Ovary (tissue), 9 donors: ENCODE measurements around the gene ADARB2. TPM values are rescaled to one million over a fixed set of nuclear protein-coding genes. Genes with fewer than 3 reads are reported as not detected.
"Not testable (repeated sequence)": the region's sequence is repeated elsewhere in the genome, so short reads cannot be mapped to it uniquely, and the experiment has no call there.

Experiments
- DNase-seq, 5 donors: peaks; one replicate each; pipeline ENCODE4 v3.0.0-alpha.2; 2019 to 2020
- H3K27ac ChIP-seq, 2 donors: fragments of 200-600 bp; one replicate each; pipeline versions ENCODE4 v1.5.1 to v1.8.0; 2019 to 2022
- H3K27me3 ChIP-seq: fragments of 200-600 bp; one replicate; pipeline ENCODE4 v1.8.0; 2022
- H3K36me3 ChIP-seq: fragments of 200-600 bp; sonication (generic); one replicate; pipeline ENCODE4 v1.5.1; 2019
- H3K4me1 ChIP-seq: one replicate; pipeline ENCODE4 v1.8.1; 2013; ENCODE audit warnings: mild to moderate bottlenecking, moderate library complexity; ENCODE audit not compliant: insufficient read depth
- H3K4me3 ChIP-seq: fragments of 200-600 bp; sonication (generic); one replicate; pipeline ENCODE4 v1.5.1; 2017
- H3K9me3 ChIP-seq, 2 donors: fragments of 200-600 bp in 1 of 2; sonication (generic) in 1 of 2; one replicate each; pipeline versions ENCODE4 v1.5.1 to v1.8.1; 2013 to 2019; ENCODE audit warnings: mild to moderate bottlenecking in 1 of 2, moderate library complexity in 1 of 2
- CTCF ChIP-seq, 3 donors: fragments of 450-650 bp in 2 of 3; fragments of 200-600 bp in 1 of 3; IDR thresholded peaks; one replicate each; pipeline versions ENCODE4 v1.5.1 to v1.8.0; 2016 to 2022; ENCODE audit warnings: antibody characterized with exemption in 3 of 3, mild to moderate bottlenecking in 1 of 3
- EP300 ChIP-seq: sonication (generic); formaldehyde crosslinking; IDR thresholded peaks from one replicate; pipeline ENCODE4 v1.6.1; 2017; ENCODE audit warnings: antibody characterized with exemption
- POLR2A ChIP-seq: fragments of 450-650 bp; IDR thresholded peaks from one replicate; pipeline ENCODE4 v1.6.1; 2017; ENCODE audit warnings: antibody characterized with exemption, mild to moderate bottlenecking, moderate library complexity
- WGBS, 3 donors: extraction: QIAGEN DNeasy Blood & Tissue Kit in 1 of 3; methylation state at CpG; one replicate each; pipeline versions ENCODE4 v1.1.5 to v1.1.7; 2013 to 2017; 5-methylcytosine and 5-hydroxymethylcytosine counted together
- intact Hi-C, 4 donors: fragments of 100-400 bp; cut with DNase I; formaldehyde crosslinking; loops; one replicate each; pipeline versions ENCODE4 v1.11.0 to v1.15.1; 2022 to 2023
- polyA plus RNA-seq, 2 donors: library from polyadenylated mRNA; stranded (reverse); fragments of 200-250 nt in 1 of 2; fragments of 350-450 nt in 1 of 2; fragmentation: Illumina TruSeq in 1 of 2; extraction: RNeasy Lipid Tissue Mini Kit (QIAGEN cat#74804) in 1 of 2; gene quantifications; one replicate each; pipeline ENCODE4 v1.2.3, GENCODE V29; 2013 to 2014
- total RNA-seq, 7 donors: library from RNA; depleted of rRNA in 2 of 7; stranded (reverse); fragments of >200 nt in 2 of 7; fragmentation: NEBNext Ultra II Directional in 3 of 7; extraction: Animal tissue kit (Norgen Biotek cat#: 25700) in 3 of 7; gene quantifications; one replicate each; pipeline versions ENCODE4 v1.1.0 to v1.2.4, GENCODE V29; 2016 to 2023
- donor health status: DM: no; HTN: no; CAD: no; lungs with moderate emphysema.
- donor health status: DM: no; HTN: no; CAD: no.
- donor health status: Bipolar disorder and iron deficiency.
- donor health status: DM: yes; HTN: yes; CAD: no.
- donor health status: DM: no; HTN: no; CAD: no.
- donor health status: DM: yes; HTN: yes; CAD: no.

ADARB2 gene
- total and polyA plus RNA-seq, 9 donors, result 0.12 to 2.0 (median 0.36) TPM; not detected in 2

- WGBS, 3 donors, result 52 to 62% (median 56%) methylated on average over 11 of the region's 11 CpGs
- no peaks in the 10 kb centered on the region for H3K9me3 ChIP-seq
- no peaks in the 10 kb centered on the region for H3K36me3 ChIP-seq
- H3K27me3 ChIP-seq, result no peaks in the 10 kb centered on the region
- H3K4me3 ChIP-seq, result no peak overlapping the region
- TF ChIP-seq EP300, result no peak
- no peak for TF ChIP-seq CTCF (IDR thresholded peaks at IDR 0.05)
- TF ChIP-seq POLR2A, result no peak
- intact Hi-C loops, result no loop called here
- no peaks in the 10 kb centered on the region for H3K4me1 ChIP-seq
- H3K27ac ChIP-seq, result no peak overlapping the region
- DNase-seq, result no peak
These were observed 303.1 kb downstream of the ADARB2 start for GRCh38 chr10:1434202-1434601.

GRCh38 chr10:1432161-1432560 is 305.2 kb downstream of the ADARB2 start:
- WGBS, 3 donors, result 55 to 68% (median 60%) methylated on average over 3 of the region's 3 CpGs

GRCh38 chr10:1431229-1431628 is 306.1 kb downstream of the ADARB2 start:
- Histone ChIP-seq H3K4me1 (no peaks in the 10 kb centered on the region), H3K27ac (no peak overlapping the region), H3K9me3 (no peaks in the 10 kb centered on the region), H3K36me3 (no peaks in the 10 kb centered on the region), H3K4me3 (no peak overlapping the region), H3K27me3 (no peaks in the 10 kb centered on the region)
- intact Hi-C loops, result no loop called here
- no peak for TF ChIP-seq EP300
- TF ChIP-seq CTCF (IDR thresholded peaks at IDR 0.05), result no peak
- TF ChIP-seq POLR2A, result no peak
- DNase-seq, result no peak
- WGBS, 3 donors, result 84 to 98% (median 87%) methylated on average over 1 of the region's 1 CpG

More at GRCh38 chr10:1432161-1432560, 305.2 kb downstream of the ADARB2 start:
- no peaks in the 10 kb centered on the region for H3K4me1 ChIP-seq
- H3K27ac ChIP-seq, result no peak overlapping the region
- no peak for TF ChIP-seq CTCF (IDR thresholded peaks at IDR 0.05)
- TF ChIP-seq POLR2A, result no peak
- no peak for TF ChIP-seq EP300
- intact Hi-C loops, result no loop called here
- H3K9me3 ChIP-seq, result no peaks in the 10 kb centered on the region
- no peaks in the 10 kb centered on the region for H3K36me3 ChIP-seq
- H3K4me3 ChIP-seq, result no peak overlapping the region
- H3K27me3 ChIP-seq, result no peaks in the 10 kb centered on the region
- DNase-seq, result no peak

- H3K36me3 ChIP-seq, H3K9me3 ChIP-seq, intact Hi-C loops, DNase-seq, H3K27me3 ChIP-seq, H3K4me1 ChIP-seq, H3K4me3 ChIP-seq, H3K27ac ChIP-seq: not testable (repeated sequence)
- 51 to 65% (median 56%) methylated on average over 3 of the region's 3 CpGs for WGBS, 3 donors
These were observed 309.7 kb downstream of the ADARB2 start for GRCh38 chr10:1427521-1428186.

GRCh38 chr10:1426786-1427185 is 310.5 kb downstream of the ADARB2 start:
- Histone ChIP-seq H3K27me3 (no peaks in the 10 kb centered on the region), H3K36me3 (no peaks in the 10 kb centered on the region), H3K4me3 (no peak overlapping the region), H3K4me1 (no peaks in the 10 kb centered on the region), H3K27ac (no peak overlapping the region), H3K9me3 (no peaks in the 10 kb centered on the region)
- DNase-seq, result no peak
- intact Hi-C loops, result no loop called here
- TF ChIP-seq CTCF (IDR thresholded peaks at IDR 0.05) (no peak), POLR2A (no peak), EP300 (no peak)
- WGBS, 3 donors, result 84 to 91% (median 87%) methylated on average over 6 of the region's 6 CpGs
